Retinal pigment epithelial cell (primary cell): ENCODE data around the gene TMEM119.

Experiments used
- DNase-seq: peaks from one replicate; pipeline ENCODE4 v3.0.0-alpha.2; 2010; ENCODE audit warnings: low read depth
- H3K4me3 ChIP-seq: 2 replicates; pipeline ENCODE4 v1.5.1; 2011; ENCODE audit warnings: mild to moderate bottlenecking, low read length, control low read depth, moderate library complexity
- TF ChIP-seq, protein P1 (sequence below): conservative IDR thresholded peaks from 2 replicates; pipeline ENCODE4 v1.5.1; 2011; ENCODE audit warnings: low read depth, low read length, control low read depth, inconsistent platforms

TMEM119 gene

DNA sequence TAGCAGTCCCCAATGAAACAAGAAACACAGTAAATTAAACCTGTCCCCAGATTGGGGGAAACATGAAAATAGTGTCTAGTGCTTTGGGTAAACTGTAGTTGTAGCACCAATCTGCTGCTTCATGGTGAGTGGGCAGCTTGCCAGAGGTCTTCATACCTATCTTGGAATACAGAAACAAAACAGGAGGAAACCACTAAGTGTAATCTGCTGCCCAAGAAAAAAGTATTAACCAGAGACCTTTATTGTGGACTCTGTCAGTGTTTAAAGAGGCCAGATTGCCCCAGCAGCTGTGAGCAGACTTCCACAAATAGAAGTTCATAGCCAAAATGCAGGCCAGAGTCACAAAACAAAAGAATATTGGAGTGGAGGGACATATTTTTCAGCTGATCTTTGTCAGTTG, 33.2 kb downstream of the TMEM119 start:
- TF ChIP-seq, protein P1, sequence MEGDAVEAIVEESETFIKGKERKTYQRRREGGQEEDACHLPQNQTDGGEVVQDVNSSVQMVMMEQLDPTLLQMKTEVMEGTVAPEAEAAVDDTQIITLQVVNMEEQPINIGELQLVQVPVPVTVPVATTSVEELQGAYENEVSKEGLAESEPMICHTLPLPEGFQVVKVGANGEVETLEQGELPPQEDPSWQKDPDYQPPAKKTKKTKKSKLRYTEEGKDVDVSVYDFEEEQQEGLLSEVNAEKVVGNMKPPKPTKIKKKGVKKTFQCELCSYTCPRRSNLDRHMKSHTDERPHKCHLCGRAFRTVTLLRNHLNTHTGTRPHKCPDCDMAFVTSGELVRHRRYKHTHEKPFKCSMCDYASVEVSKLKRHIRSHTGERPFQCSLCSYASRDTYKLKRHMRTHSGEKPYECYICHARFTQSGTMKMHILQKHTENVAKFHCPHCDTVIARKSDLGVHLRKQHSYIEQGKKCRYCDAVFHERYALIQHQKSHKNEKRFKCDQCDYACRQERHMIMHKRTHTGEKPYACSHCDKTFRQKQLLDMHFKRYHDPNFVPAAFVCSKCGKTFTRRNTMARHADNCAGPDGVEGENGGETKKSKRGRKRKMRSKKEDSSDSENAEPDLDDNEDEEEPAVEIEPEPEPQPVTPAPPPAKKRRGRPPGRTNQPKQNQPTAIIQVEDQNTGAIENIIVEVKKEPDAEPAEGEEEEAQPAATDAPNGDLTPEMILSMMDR = no peak
- no peak overlapping the region for H3K4me3 ChIP-seq

DNA sequence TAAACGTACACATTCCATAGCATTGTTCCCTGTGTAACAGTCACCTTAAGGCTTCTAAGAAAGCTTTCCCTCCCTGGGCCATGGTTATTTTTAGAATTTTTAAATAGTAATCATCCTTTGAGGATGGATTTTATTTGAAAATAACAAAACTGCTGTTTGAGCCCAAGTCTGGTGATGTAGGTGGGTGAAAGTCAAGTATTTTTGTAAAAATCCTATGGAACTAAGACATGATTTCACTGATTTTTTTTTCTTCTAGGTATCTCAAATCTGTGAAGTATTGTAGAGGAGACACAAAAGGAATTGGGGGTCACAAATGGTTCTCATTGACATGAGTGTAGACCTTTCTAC, 34.1 kb downstream of the TMEM119 start:
- DNase-seq = no peak
- TF ChIP-seq, protein P1 = no peak
- no peak overlapping the region for H3K4me3 ChIP-seq

More for the DNA sequence above, 33.2 kb downstream of the TMEM119 start:
- no peak for DNase-seq

DNA sequence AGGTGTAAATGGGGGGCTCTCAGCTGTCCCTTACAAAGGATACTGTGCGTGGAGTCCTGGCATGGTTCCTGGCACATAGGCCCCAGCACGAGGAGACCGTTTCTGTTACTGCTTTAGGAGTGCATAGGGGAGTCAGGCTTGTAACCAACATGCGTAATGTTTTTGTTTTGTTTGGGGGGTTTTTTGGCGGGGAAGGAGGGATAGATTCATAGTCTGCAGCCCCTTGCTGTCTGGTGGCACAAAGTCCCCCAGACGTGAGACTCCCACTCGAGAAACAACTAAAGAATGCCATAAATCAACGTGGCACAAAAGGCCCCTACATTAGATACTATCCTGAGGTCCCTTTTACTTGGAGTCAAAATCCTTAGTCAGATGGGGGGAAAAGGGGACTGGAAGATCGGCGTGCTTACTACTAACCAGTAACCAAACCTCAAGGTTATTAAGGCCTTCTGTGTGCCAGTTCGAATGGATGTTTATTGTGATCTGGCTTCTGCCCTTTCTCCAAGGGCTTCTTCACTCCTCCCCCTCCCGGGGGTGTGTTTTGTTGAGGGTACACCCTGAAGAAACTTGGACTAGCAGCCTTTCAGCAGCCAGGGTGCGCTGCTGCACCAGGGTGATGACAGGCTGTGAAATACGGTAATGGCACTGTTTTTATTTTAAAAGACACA, 34.6 kb downstream of the TMEM119 start:
- peak overlapping the region; percentile 89 for H3K4me3 ChIP-seq
- DNase-seq = peak; percentile 51
- TF ChIP-seq, protein P1 = peak; percentile 93

DNA sequence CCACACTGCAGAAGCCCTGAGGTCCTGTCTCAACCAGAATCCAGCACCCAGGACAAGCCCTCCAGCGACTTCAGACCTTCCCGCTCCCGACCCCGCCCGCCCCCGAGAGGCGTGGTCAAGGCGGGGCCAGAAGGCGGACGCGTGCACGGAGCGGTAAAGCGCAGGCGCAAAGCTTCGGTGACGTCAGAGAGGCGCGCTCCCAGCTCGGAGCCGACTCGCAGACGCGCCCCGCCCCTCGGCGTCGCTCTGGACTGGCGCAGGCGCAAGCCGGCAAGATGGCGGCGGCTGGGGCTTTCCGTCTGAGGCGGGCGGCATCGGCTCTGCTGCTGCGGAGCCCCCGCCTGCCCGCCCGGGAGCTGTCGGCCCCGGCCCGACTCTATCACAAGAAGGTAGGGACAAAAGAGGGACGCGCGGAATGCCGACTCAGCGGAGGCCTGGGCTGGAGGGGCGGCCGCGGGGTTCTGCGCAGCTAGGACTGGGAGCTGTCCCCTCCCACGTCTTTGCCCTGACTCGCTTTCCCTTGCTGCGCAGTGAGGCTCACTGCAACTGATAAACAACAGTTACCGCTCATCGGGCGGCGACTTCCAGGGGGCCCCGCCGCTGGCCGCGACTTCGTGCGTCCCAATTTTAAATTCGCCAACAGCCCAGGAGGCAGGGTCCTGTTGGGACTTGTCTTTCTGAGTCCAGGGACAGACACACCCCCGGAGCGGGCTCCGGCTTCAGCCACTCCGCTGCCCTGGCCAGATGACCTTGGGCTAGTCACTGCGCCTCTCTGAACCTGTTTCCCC, 35.3 kb downstream of the TMEM119 start, which contains the start of gene ISCU:
Gene ISCU, plus strand, starts transcription at position 249 of the 788 bp plus-strand sequence. Its CDS starts 27 bp downstream, at position 276.
- peak; percentile 84 for DNase-seq
- H3K4me3 ChIP-seq = peak within 1 kb of the TSS; percentile 99
- TF ChIP-seq, protein P1 = no peak

DNA sequence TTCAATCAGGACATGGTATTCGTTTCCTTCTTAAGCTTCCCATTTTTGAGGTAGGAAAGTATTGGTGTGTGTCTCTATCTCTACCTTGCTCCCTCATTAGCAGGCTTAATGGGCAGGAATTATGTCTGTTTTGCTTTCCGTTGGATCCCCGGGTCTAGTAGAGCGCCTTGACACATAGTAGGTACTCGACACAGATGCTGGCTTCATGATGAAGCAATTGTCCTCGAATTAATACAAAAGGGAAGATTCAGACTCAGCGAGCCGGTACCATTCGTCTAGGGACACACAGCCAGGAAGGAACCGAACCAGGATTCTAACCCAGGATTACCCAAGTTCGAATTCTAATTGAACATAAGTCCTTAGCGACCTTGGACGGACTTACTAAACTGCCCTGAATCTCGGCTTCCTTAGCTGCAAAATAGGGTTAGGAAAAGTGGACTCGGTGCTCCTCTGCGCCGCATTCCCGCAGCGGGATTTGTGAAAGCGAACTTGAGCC, 36.0 kb downstream of the TMEM119 start:
- DNase-seq = no peak

DNA sequence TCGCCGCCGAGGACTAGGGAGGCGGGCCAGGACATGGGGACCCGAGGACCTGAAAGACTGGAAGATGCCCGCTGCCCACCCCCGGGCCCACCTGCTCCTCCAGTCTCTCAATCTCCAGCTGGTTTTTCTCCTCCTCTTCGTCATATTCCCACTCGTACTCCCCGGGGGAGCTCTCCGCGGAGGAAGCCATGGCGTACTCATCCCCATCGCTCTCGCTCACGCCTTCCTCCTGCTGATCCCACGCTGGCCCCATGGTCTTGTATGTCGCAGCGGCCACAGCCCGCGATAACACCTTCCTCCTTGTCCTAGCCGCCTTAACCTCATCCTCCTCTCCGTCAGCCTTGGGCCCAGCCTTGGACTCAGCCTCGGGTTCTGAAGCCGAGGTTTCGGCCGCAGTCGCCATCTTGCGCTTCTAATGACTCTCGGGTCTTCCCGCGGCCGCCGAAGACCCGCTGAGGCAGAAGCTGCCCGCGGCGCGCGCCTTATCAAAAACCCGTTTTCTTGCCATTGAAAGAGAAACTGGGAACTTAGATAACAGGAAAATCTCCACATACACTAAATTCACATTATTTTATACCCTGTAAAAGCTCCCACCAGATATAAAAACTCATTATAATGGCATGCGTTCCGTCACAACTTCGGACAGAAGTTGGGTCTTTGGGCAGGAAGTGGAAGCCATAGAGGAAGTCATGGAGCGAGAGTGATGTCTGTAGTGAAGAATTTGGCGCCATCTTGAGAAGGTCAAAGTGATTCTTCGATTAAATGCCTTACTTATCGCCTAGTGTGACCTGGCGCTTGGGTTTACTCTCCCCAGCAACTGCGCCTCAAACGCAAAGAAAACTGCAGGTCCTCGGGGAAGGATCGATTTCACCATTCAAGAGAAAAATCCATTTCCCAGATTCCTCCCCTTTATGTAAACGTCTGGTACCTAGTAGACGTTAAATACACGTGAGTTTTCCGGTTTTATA, 36.8 kb downstream of the TMEM119 start, which contains the start of gene SART3:
Gene SART3, minus strand, starts transcription at position 422 of the 968 bp plus-strand sequence. Its CDS starts 19 bp downstream, at position 403.
- TF ChIP-seq, protein P1 = no peak
- DNase-seq = peak; percentile 69
- H3K4me3 ChIP-seq = peak within 1 kb of the TSS; percentile 99

More for the DNA sequence above, 36.0 kb downstream of the TMEM119 start:
- TF ChIP-seq, protein P1 = no peak
- peak overlapping the region; percentile 99 for H3K4me3 ChIP-seq
